Fibroblast of skin of right biceps (primary cell): ENCODE data around the gene TYSND1.
"Not testable (repeated sequence)": the region's sequence is repeated elsewhere in the genome, so short reads cannot be mapped to it uniquely, and the experiment has no call there.

Experiments
- DNase-seq: peaks from one replicate; pipeline ENCODE4 v3.0.0-alpha.2; 2013

The TYSND1 gene

GRCh38 chr10:70146489-70147258, at the start of gene TYSND1:
TSS of gene TYSND1 (minus strand) at chr10:70146700. CDS start at chr10:70146586, 114 bp downstream.
- DNase-seq, result peak; percentile 98

- peak; percentile 34 for DNase-seq
Measured at GRCh38 chr10:70193391-70193844, 46.9 kb upstream of the TYSND1 start.

GRCh38 chr10:70192326-70192968, 45.9 kb upstream of the TYSND1 start:
- peak; percentile 22 for DNase-seq

GRCh38 chr10:70191972-70192305, 45.4 kb upstream of the TYSND1 start:
- peak; percentile 96 for DNase-seq

- peak; percentile 36 for DNase-seq
Measured at GRCh38 chr10:70191161-70191971, 44.9 kb upstream of the TYSND1 start.

- peak; percentile 46 for DNase-seq
Measured at GRCh38 chr10:70190581-70190980, 44.1 kb upstream of the TYSND1 start.

- DNase-seq, result no peak
Measured at GRCh38 chr10:70190102-70190501, 43.6 kb upstream of the TYSND1 start.

GRCh38 chr10:70188768-70189167, 42.3 kb upstream of the TYSND1 start:
- DNase-seq, result no peak

GRCh38 chr10:70186571-70186970, 40.1 kb upstream of the TYSND1 start:
- DNase-seq, result no peak

- no peak for DNase-seq
Measured at GRCh38 chr10:70186090-70186489, 39.6 kb upstream of the TYSND1 start.

- no peak for DNase-seq
Measured at GRCh38 chr10:70183304-70183703, 36.8 kb upstream of the TYSND1 start.

GRCh38 chr10:70179209-70179608, 32.7 kb upstream of the TYSND1 start:
- DNase-seq, result not testable (repeated sequence)

GRCh38 chr10:70178139-70178725, 31.7 kb upstream of the TYSND1 start:
- no peak for DNase-seq

GRCh38 chr10:70176441-70176840, 29.9 kb upstream of the TYSND1 start:
- DNase-seq, result peak; percentile 47

GRCh38 chr10:70175516-70175915, 29.0 kb upstream of the TYSND1 start:
- DNase-seq, result no peak

GRCh38 chr10:70174058-70174741, 27.7 kb upstream of the TYSND1 start:
- no peak for DNase-seq

GRCh38 chr10:70169649-70170364, 23.3 kb upstream of the TYSND1 start:
- no peak for DNase-seq

GRCh38 chr10:70169011-70169410, 22.5 kb upstream of the TYSND1 start:
- DNase-seq, result no peak

- no peak for DNase-seq
Measured at GRCh38 chr10:70167246-70167645, 20.7 kb upstream of the TYSND1 start.

- DNase-seq, result no peak
Measured at GRCh38 chr10:70166394-70166793, 19.9 kb upstream of the TYSND1 start.

GRCh38 chr10:70164163-70164562, 17.7 kb upstream of the TYSND1 start:
- DNase-seq, result no peak

- DNase-seq, result no peak
Measured at GRCh38 chr10:70163448-70163847, 16.9 kb upstream of the TYSND1 start.
